Neutrophil (primary cell): Measurements from ENCODE around the gene DTHD1.

Experiments used
- H3K27ac ChIP-seq: fragments of 200-600 bp; sonication (generic); 2 replicates; pipeline ENCODE4 v1.5.1; 2016; ENCODE audit warnings: mild to moderate bottlenecking, moderate library complexity
- H3K27me3 ChIP-seq: fragments of 200-600 bp; sonication (generic); 2 replicates; pipeline ENCODE4 v1.6.0; 2016; ENCODE audit warnings: mild to moderate bottlenecking
- H3K36me3 ChIP-seq: fragments of 200-600 bp; sonication (generic); 2 replicates; pipeline ENCODE4 v1.5.1; 2017
- H3K4me1 ChIP-seq, 2 experiments: fragments of 200-600 bp in 1 of 2; sonication (generic) in 1 of 2; 1 replicate in 1 of 2; 2 replicates in 1 of 2; pipeline versions ENCODE4 v1.5.1 to v1.6.1; 2013 to 2016; ENCODE audit warnings: low read depth in 1 of 2, low read length in 1 of 2, mild to moderate bottlenecking in 1 of 2, moderate library complexity in 1 of 2; ENCODE audit not compliant: control insufficient read depth in 1 of 2, insufficient read depth in 1 of 2
- H3K4me3 ChIP-seq, 2 experiments: fragments of 200-600 bp in 1 of 2; sonication (generic) in 1 of 2; 1 replicate in 1 of 2; 2 replicates in 1 of 2; pipeline ENCODE4 v1.5.1; 2013 to 2016; ENCODE audit warnings: low read depth in 1 of 2, low read length in 1 of 2, mild to moderate bottlenecking in 1 of 2, moderate library complexity in 1 of 2
- H3K9me3 ChIP-seq: fragments of 200-600 bp; sonication (generic); 2 replicates; pipeline ENCODE4 v1.5.1; 2016
- CTCF ChIP-seq: fragments of 200-600 bp; sonication (generic); IDR thresholded peaks from 2 replicates; pipeline ENCODE4 v1.5.1; 2016; ENCODE audit warnings: antibody characterized with exemption

DTHD1 gene

DNA sequence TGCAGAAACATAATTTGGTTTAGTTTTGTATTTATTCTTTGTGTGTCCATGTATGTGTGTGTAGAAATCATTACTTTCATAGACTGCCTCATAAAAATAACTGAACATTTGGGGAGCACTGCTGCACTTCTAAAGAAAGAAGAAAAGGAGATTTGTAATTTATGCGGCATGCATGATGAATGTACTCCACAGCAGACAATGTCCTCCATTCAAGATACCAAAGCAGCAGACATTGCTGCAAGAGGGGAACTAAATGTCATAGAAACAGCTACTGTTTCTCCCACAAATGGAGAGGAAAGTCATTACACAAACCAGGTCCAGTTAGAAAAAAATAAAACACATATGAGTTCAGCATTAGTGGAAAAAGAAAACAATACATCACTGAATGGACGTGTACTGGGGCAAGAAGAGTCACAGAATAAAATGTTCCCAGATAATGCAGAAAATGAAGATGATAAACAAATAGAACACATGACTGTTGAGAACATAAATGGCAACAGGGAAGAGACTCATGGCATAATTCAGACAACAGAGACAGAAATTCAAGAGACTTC lies 2.6 kb downstream of the DTHD1 start:
- no peak for TF ChIP-seq CTCF
- Histone ChIP-seq H3K27ac (no peak overlapping the region), H3K4me1 (peaks cover 3 to 9% of the 10 kb centered on the region in 2 experiments)

GRCh38 chr4:36285784-36286480 lies 4.5 kb downstream of the DTHD1 start:
- Histone ChIP-seq H3K4me3 (no peak overlapping the region), H3K9me3 (no peaks in the 10 kb centered on the region), H3K27me3 (no peaks in the 10 kb centered on the region), H3K4me1 (peaks cover 3 to 9% of the 10 kb centered on the region in 2 experiments), H3K27ac (peak overlapping the region; percentile 53), H3K36me3 (no peaks in the 10 kb centered on the region)
- no peak for TF ChIP-seq CTCF

More for the DNA sequence above, 2.6 kb downstream of the DTHD1 start:
- Histone ChIP-seq H3K27me3 (no peaks in the 10 kb centered on the region), H3K4me3 (no peak overlapping the region), H3K36me3 (no peaks in the 10 kb centered on the region), H3K9me3 (no peaks in the 10 kb centered on the region)

- Histone ChIP-seq H3K9me3 (no peaks in the 10 kb centered on the region), H3K36me3 (no peaks in the 10 kb centered on the region), H3K27ac (peak overlapping the region; percentile 53), H3K4me1 (peaks cover 3 to 9% of the 10 kb centered on the region in 2 experiments), H3K27me3 (no peaks in the 10 kb centered on the region), H3K4me3 (no peak overlapping the region)
- no peak for TF ChIP-seq CTCF
Observed at GRCh38 chr4:36286481-36286871, 5.1 kb downstream of the DTHD1 start.

DNA sequence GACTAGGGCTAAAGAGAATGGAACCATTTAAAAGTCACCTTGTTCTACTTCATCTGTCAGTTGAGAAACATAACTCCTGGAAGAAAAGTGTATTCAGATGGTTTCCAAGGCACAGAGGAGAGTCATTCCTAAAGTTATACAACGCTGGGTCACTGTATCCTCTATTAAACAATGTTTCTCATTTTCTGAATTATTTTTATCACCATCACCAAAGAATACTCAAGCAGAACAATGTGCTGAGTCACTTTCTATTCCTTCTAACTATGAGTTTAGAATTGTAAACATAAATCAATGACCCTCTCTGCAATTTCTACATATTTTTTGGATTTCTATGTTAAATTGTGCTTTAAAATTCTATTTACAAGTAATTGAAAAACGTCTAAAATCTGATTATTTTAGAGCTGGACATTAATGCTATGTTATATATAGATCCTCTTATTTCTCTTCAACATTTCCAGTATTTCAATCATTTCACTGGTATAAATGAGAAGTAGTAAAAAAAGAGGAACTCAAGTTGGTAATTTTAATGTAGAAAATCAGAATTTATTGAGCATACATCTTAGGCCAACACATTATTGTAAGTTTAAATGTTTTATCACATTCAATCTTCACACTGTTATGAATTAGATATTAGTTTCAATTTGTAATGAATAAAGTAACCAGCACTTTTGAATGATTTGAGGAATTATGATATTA lies 7.5 kb downstream of the DTHD1 start:
- H3K36me3 ChIP-seq: no peaks in the 10 kb centered on the region
- no peaks in the 10 kb centered on the region for H3K9me3 ChIP-seq
- no peak overlapping the region for H3K4me3 ChIP-seq
- H3K4me1 ChIP-seq: peaks cover 3 to 9% of the 10 kb centered on the region in 2 experiments
- no peaks in the 10 kb centered on the region for H3K27me3 ChIP-seq
- no peak for TF ChIP-seq CTCF
- H3K27ac ChIP-seq: no peak overlapping the region

- no peaks in the 10 kb centered on the region for H3K27me3 ChIP-seq
- peaks cover 3 to 9% of the 10 kb centered on the region in 2 experiments for H3K4me1 ChIP-seq
- no peak overlapping the region for H3K27ac ChIP-seq
- no peaks in the 10 kb centered on the region for H3K9me3 ChIP-seq
- no peaks in the 10 kb centered on the region for H3K36me3 ChIP-seq
- TF ChIP-seq CTCF: no peak
- no peak overlapping the region for H3K4me3 ChIP-seq
Observed at GRCh38 chr4:36290641-36291040, 9.2 kb downstream of the DTHD1 start.
